Chondrocyte (in vitro differentiated cells): ENCODE data around the gene GDPD5. TPM values are rescaled to one million over a fixed set of nuclear protein-coding genes. Genes with fewer than 3 reads are reported as not detected.

Experiments
- DNase-seq: peaks from one replicate; pipeline ENCODE4 v3.0.0; 2021; ENCODE audit warnings: mixed read lengths, low spot score
- H3K27ac Mint-ChIP-seq: one replicate; pipeline ENCODE4 v1.8.0; 2021; ENCODE audit warnings: mild to moderate bottlenecking, moderate library complexity, mixed read lengths; ENCODE audit not compliant: unreplicated experiment
- H3K27me3 Mint-ChIP-seq: 2 replicates; pipeline ENCODE4 v1.8.0; 2021; ENCODE audit warnings: low read depth, mixed read lengths
- H3K36me3 Mint-ChIP-seq: 2 replicates; pipeline ENCODE4 v1.8.0; 2021; ENCODE audit warnings: low read depth, mixed read lengths
- H3K4me1 Mint-ChIP-seq: 2 replicates; pipeline ENCODE4 v1.8.0; 2021; ENCODE audit warnings: low read depth, mild to moderate bottlenecking, mixed read lengths
- H3K4me3 Mint-ChIP-seq: one replicate; pipeline ENCODE4 v1.8.0; 2021; ENCODE audit warnings: mild to moderate bottlenecking, moderate library complexity, mixed read lengths; ENCODE audit not compliant: unreplicated experiment
- H3K9me3 Mint-ChIP-seq: 2 replicates; pipeline ENCODE4 v1.8.0; 2021; ENCODE audit warnings: low read depth, mixed read lengths
- CTCF ChIP-seq: fragments of 200-600 bp; sonication (generic); IDR thresholded peaks from 2 replicates; pipeline ENCODE4 v1.5.0; 2021; ENCODE audit warnings: antibody characterized with exemption, mild to moderate bottlenecking, moderate library complexity
- total RNA-seq: library from RNA; stranded (reverse); gene quantifications from 3 replicates; pipeline ENCODE4 v1.2.1, GENCODE V29; 2021

The GDPD5 gene
- total RNA-seq, 1 donor from 2014 or later: 12.6 TPM

- Mint-ChIP-seq H3K36me3 (peaks cover 4% of the 10 kb centered on the region), H3K27ac (no peak overlapping the region), H3K4me3 (no peak overlapping the region), H3K9me3 (peaks cover 3% of the 10 kb centered on the region), H3K4me1 (peaks cover 44% of the 10 kb centered on the region), H3K27me3 (no peaks in the 10 kb centered on the region)
- TF ChIP-seq CTCF: peak; percentile 57
- no peak for DNase-seq
Measured at GRCh38 chr11:75425422-75425821, 100.3 kb downstream of the GDPD5 start.

GRCh38 chr11:75424396-75424795 is 101.3 kb downstream of the GDPD5 start:
- DNase-seq: no peak
- H3K36me3 Mint-ChIP-seq: peaks cover 3% of the 10 kb centered on the region
- peaks cover 46% of the 10 kb centered on the region for H3K4me1 Mint-ChIP-seq
- H3K9me3 Mint-ChIP-seq: peaks cover 2% of the 10 kb centered on the region
- no peak overlapping the region for H3K4me3 Mint-ChIP-seq
- no peaks in the 10 kb centered on the region for H3K27me3 Mint-ChIP-seq
- TF ChIP-seq CTCF: no peak
- H3K27ac Mint-ChIP-seq: no peak overlapping the region

GRCh38 chr11:75423721-75424120 is 102.0 kb downstream of the GDPD5 start:
- Mint-ChIP-seq H3K27ac (peak overlapping the region; percentile 36), H3K9me3 (no peaks in the 10 kb centered on the region), H3K4me1 (peaks cover 45% of the 10 kb centered on the region), H3K4me3 (no peak overlapping the region), H3K36me3 (no peaks in the 10 kb centered on the region), H3K27me3 (no peaks in the 10 kb centered on the region)
- no peak for DNase-seq
- no peak for TF ChIP-seq CTCF

- DNase-seq: no peak
- Mint-ChIP-seq H3K27me3 (no peaks in the 10 kb centered on the region), H3K27ac (peak overlapping the region; percentile 77)
Measured at GRCh38 chr11:75422248-75423231, 103.2 kb downstream of the GDPD5 start.

GRCh38 chr11:75421902-75422247 is 103.9 kb downstream of the GDPD5 start:
- peak overlapping the region; percentile 77 for H3K27ac Mint-ChIP-seq
- no peak overlapping the region for H3K4me3 Mint-ChIP-seq

More at GRCh38 chr11:75422248-75423231, 103.2 kb downstream of the GDPD5 start:
- no peak overlapping the region for H3K4me3 Mint-ChIP-seq
- TF ChIP-seq CTCF: no peak
- no peaks in the 10 kb centered on the region for H3K36me3 Mint-ChIP-seq
- peaks cover 53% of the 10 kb centered on the region for H3K4me1 Mint-ChIP-seq
- H3K9me3 Mint-ChIP-seq: no peaks in the 10 kb centered on the region

More at GRCh38 chr11:75421902-75422247, 103.9 kb downstream of the GDPD5 start:
- Mint-ChIP-seq H3K4me1 (peaks cover 58% of the 10 kb centered on the region), H3K27me3 (no peaks in the 10 kb centered on the region), H3K36me3 (no peaks in the 10 kb centered on the region), H3K9me3 (no peaks in the 10 kb centered on the region)
- TF ChIP-seq CTCF: no peak
- DNase-seq: no peak
